Measurements from ENCODE around the gene CCNY.

CCNY gene

DNA sequence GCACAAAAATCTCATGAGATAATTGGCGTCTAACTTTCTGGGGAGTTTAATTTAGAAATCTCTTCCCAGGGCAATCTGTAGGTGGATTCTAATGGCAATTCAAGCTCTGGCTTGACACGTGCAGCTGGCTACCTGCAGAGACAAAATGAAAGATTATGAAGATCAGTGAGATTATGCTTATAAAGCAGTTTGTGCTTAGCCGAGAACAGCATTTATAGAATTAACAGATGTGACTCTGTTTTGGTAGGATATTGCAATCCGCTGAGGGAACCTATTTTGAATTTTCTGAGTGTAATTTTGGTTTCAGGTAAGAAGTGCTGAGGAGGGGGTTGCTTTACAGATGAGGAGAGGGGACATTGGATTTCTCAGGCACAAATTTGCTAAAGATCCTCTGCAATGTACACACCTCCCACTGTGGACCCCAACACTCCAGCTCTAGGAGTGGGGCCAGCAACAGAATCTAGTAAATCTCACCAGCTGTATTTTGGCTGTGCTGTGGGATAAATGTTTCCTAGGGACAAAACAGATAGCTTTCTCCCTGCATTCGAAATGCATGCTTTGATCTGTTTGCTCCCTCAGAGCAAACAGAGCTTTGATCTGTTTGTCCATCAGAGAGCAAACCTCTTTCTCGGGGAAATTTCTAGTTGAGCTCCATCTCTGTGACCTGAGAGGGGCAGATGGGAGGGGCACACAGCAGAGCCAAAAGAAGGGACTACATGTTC, 276.2 kb downstream of the CCNY start:
- Histone ChIP-seq H3K27me3 (ENCODE audit: insufficient read depth, low read length, poor library complexity, severe bottlenecking) (no peaks in the 10 kb centered on the region), H3K36me3 (ENCODE audit: insufficient read depth, low read length) (no peaks in the 10 kb centered on the region), H3K4me1 (ENCODE audit: insufficient read depth, low read length, poor library complexity, severe bottlenecking) (no peaks in the 10 kb centered on the region), H3K79me2 (ENCODE audit: insufficient read depth, low read length) (no peaks in the 10 kb centered on the region), H3K9me2 (replicated peaks; ENCODE audit: low read depth, low read length) (no peaks in the 10 kb centered on the region), H4K20me1 (ENCODE audit: insufficient read depth, low read length, poor library complexity, severe bottlenecking) (no peaks in the 10 kb centered on the region), H3K9ac (ENCODE audit: low read depth, low read length, poor library complexity, severe bottlenecking) (no peak overlapping the region), H2AFZ (ENCODE audit: low read length) (no peak overlapping the region), H3K9me3 (ENCODE audit: insufficient read depth, low read depth, low read length) (no peaks in the 10 kb centered on the region; the same call in 1 of the 2 replicates), H3K4me3 (ENCODE audit: low read length, poor library complexity, severe bottlenecking) (no peak overlapping the region), H3K4me2 (ENCODE audit: low read depth, low read length, poor library complexity, severe bottlenecking) (no peak overlapping the region), H3F3A (ENCODE audit: low read depth) (no peaks in the 10 kb centered on the region)
- no peak for TF ChIP-seq EZH2phosphoT487 (IDR thresholded peaks at IDR 0.05; ENCODE audit: borderline replicate concordance)
- TF ChIP-seq, protein P1, sequence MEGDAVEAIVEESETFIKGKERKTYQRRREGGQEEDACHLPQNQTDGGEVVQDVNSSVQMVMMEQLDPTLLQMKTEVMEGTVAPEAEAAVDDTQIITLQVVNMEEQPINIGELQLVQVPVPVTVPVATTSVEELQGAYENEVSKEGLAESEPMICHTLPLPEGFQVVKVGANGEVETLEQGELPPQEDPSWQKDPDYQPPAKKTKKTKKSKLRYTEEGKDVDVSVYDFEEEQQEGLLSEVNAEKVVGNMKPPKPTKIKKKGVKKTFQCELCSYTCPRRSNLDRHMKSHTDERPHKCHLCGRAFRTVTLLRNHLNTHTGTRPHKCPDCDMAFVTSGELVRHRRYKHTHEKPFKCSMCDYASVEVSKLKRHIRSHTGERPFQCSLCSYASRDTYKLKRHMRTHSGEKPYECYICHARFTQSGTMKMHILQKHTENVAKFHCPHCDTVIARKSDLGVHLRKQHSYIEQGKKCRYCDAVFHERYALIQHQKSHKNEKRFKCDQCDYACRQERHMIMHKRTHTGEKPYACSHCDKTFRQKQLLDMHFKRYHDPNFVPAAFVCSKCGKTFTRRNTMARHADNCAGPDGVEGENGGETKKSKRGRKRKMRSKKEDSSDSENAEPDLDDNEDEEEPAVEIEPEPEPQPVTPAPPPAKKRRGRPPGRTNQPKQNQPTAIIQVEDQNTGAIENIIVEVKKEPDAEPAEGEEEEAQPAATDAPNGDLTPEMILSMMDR (conservative IDR thresholded peaks at IDR 0.05; ENCODE audit: low read length), result no peak

DNA sequence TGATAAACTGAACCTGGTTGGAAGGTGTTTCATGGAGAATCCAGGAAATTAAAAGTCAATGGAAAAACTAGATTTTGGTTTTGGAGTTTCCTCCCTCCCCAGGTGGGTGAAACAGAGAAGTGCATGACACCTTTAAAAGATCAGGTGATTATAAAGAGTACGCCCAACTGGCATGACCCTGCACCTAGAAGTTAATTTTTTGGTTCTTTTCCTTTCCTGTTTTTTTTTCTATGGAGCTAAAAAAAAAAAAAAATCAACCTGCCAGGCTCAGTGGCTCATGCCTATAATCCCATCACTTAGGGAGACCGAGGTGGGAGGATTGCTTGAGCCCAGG, 276.8 kb downstream of the CCNY start:
- H3K36me3 ChIP-seq (ENCODE audit: insufficient read depth, low read length), result no peaks in the 10 kb centered on the region
- no peaks in the 10 kb centered on the region for H3K9me2 ChIP-seq (replicated peaks; ENCODE audit: low read depth, low read length)
- no peaks in the 10 kb centered on the region for H3F3A ChIP-seq (ENCODE audit: low read depth)
- TF ChIP-seq, protein P1 (conservative IDR thresholded peaks at IDR 0.05; ENCODE audit: low read length), result no peak
- TF ChIP-seq EZH2phosphoT487 (IDR thresholded peaks at IDR 0.05; ENCODE audit: borderline replicate concordance), result no peak
- H3K9ac ChIP-seq (ENCODE audit: low read depth, low read length, poor library complexity, severe bottlenecking), result no peak overlapping the region
- no peaks in the 10 kb centered on the region; the same call in 1 of the 2 replicates for H3K9me3 ChIP-seq (ENCODE audit: insufficient read depth, low read depth, low read length)
- H3K4me3 ChIP-seq (ENCODE audit: low read length, poor library complexity, severe bottlenecking), result no peak overlapping the region
- no peak overlapping the region for H2AFZ ChIP-seq (ENCODE audit: low read length)
- no peaks in the 10 kb centered on the region for H3K4me1 ChIP-seq (ENCODE audit: insufficient read depth, low read length, poor library complexity, severe bottlenecking)
- H4K20me1 ChIP-seq (ENCODE audit: insufficient read depth, low read length, poor library complexity, severe bottlenecking), result no peaks in the 10 kb centered on the region
- H3K79me2 ChIP-seq (ENCODE audit: insufficient read depth, low read length), result no peaks in the 10 kb centered on the region
- H3K4me2 ChIP-seq (ENCODE audit: low read depth, low read length, poor library complexity, severe bottlenecking), result no peak overlapping the region
- H3K27me3 ChIP-seq (ENCODE audit: insufficient read depth, low read length, poor library complexity, severe bottlenecking), result no peaks in the 10 kb centered on the region

DNA sequence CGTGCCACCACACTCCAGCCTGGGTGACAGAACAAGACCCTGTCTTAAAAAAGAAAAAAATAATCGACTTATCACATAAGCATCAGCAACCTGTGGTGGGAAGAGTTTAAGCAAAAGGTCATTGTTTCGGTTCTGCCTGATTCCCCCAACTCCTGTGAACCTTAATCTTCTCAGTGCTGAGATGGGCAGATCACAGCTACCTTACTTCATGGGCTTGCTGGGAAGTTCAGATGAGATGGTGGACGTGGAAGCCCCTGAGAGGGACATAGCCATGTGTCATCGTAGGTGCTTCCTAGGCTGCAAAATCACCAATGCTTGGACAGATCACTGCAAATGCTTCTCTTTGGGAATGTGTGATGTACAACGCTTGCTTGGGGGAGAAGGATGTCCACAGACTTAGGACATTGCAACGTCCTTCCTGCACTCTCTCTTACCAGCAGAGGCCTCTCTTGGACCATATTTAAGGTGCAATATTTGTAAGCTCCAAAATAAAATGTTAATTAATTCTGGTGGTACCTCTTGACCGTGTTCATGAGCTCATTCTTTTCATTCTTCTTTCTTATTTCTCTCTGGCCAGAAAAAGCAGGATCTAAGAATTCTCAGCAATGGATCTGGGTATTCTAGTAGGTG, 277.4 kb downstream of the CCNY start:
- Histone ChIP-seq H3K9me3 (ENCODE audit: insufficient read depth, low read depth, low read length) (no peaks in the 10 kb centered on the region; the same call in 1 of the 2 replicates), H3F3A (ENCODE audit: low read depth) (no peaks in the 10 kb centered on the region), H4K20me1 (ENCODE audit: insufficient read depth, low read length, poor library complexity, severe bottlenecking) (no peaks in the 10 kb centered on the region), H3K9me2 (replicated peaks; ENCODE audit: low read depth, low read length) (no peaks in the 10 kb centered on the region), H3K79me2 (ENCODE audit: insufficient read depth, low read length) (no peaks in the 10 kb centered on the region), H3K4me1 (ENCODE audit: insufficient read depth, low read length, poor library complexity, severe bottlenecking) (no peaks in the 10 kb centered on the region), H3K36me3 (ENCODE audit: insufficient read depth, low read length) (no peaks in the 10 kb centered on the region), H3K4me2 (ENCODE audit: low read depth, low read length, poor library complexity, severe bottlenecking) (no peak overlapping the region), H3K27me3 (ENCODE audit: insufficient read depth, low read length, poor library complexity, severe bottlenecking) (no peaks in the 10 kb centered on the region), H3K9ac (ENCODE audit: low read depth, low read length, poor library complexity, severe bottlenecking) (no peak overlapping the region), H3K4me3 (ENCODE audit: low read length, poor library complexity, severe bottlenecking) (no peak overlapping the region), H2AFZ (ENCODE audit: low read length) (no peak overlapping the region; the same call in 1 of the 2 replicates)
- no peak for TF ChIP-seq EZH2phosphoT487 (IDR thresholded peaks at IDR 0.05; ENCODE audit: borderline replicate concordance)
- TF ChIP-seq, protein P1 (conservative IDR thresholded peaks at IDR 0.05; ENCODE audit: low read length), result peak; percentile 39

Measured in Loucy (cell line).